UCSD-AML1 (cell line): ENCODE measurements around the gene CAPNS2.
"Not testable (repeated sequence)": the region's sequence is repeated elsewhere in the genome, so short reads cannot be mapped to it uniquely, and the experiment has no call there.

Source experiments
- DNase-seq: peaks from one replicate; lab custom pipeline; 2025; ENCODE audit not compliant: unreplicated experiment; lab: John Stamatoyannopoulos, UW

The CAPNS2 gene

GRCh38 chr16:55567382-55567781 is 898 bp downstream of the CAPNS2 start:
- no peak for DNase-seq

DNA sequence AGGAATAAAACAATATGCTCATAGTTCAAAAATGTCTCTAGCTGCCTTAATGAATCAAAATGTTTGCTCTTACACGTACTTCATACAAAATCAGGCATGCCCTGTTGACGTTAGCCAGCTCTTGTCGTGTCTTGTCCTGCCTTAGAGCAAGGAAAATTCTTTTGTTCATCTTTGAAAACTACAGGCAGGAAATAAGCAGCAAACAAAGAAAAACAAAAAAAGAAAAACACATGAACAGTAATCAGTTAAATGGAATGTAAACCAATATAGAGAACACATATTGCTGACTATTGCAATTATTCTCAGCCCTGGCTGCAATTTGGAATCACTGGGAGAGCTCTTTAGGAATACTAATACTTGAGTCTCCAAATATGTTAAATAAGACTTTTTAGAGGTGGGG is 1.7 kb downstream of the CAPNS2 start:
- DNase-seq, result no peak

GRCh38 chr16:55569025-55569424 is 2.5 kb downstream of the CAPNS2 start:
- no peak for DNase-seq

GRCh38 chr16:55570159-55570558 is 3.7 kb downstream of the CAPNS2 start:
- no peak for DNase-seq

- DNase-seq, result no peak
Observed at GRCh38 chr16:55571191-55571897, 4.9 kb downstream of the CAPNS2 start.

- no peak for DNase-seq
Observed at GRCh38 chr16:55572439-55572838, 6.0 kb downstream of the CAPNS2 start.

GRCh38 chr16:55574811-55575210 is 8.3 kb downstream of the CAPNS2 start:
- no peak for DNase-seq

- DNase-seq, result no peak
Observed at GRCh38 chr16:55575496-55575895, 9.0 kb downstream of the CAPNS2 start.

DNA sequence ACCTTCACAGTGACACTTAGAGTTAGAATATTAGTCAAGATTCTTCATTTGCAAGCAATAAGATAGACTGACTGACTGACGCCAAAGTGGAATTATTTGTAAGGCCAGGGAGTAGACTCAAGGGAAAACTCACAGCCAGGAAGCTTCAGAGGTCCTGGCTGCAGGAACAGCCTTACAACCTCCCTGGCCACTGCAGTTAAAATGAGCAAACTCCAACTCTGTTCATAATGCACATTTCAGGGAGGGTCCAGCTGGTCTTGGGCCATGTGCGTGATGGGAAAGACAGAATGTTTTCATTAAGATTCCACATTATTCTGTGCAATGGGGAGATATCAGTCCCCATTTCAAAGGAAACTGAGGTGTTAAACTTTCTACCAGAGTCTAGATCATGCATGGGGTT is 9.9 kb downstream of the CAPNS2 start:
- no peak for DNase-seq

- DNase-seq, result no peak
Observed at GRCh38 chr16:55577887-55578286, 11.4 kb downstream of the CAPNS2 start.

- DNase-seq, result no peak
Observed at GRCh38 chr16:55585631-55586030, 19.1 kb downstream of the CAPNS2 start.

- no peak for DNase-seq
Observed at GRCh38 chr16:55588799-55589198, 22.3 kb downstream of the CAPNS2 start.

DNA sequence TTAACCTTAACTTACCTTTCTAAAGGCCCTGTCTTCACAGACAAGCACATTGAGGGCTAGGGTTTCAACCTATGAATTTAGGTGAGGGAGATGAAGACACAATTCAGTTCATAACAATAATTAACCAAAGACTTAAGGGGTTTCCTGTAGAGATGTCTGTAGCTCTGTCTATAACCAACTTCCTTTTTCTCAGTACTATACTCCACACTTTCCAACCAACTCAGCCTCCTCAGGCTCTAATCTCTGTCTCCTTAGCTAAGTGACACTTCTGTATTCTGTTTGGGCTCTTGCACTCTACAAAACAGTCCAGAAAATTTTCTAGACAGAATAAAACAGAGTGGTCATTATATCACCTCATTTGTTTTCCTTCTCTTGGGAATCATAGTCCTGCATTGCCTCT is 25.8 kb downstream of the CAPNS2 start:
- no peak for DNase-seq

- no peak for DNase-seq
Observed at GRCh38 chr16:55597928-55598327, 31.4 kb downstream of the CAPNS2 start.

- DNase-seq, result no peak
Observed at GRCh38 chr16:55605754-55606336, 39.4 kb downstream of the CAPNS2 start.

- DNase-seq, result no peak
Observed at GRCh38 chr16:55613613-55614335, 47.3 kb downstream of the CAPNS2 start.

- no peak for DNase-seq
Observed at GRCh38 chr16:55615071-55615470, 48.6 kb downstream of the CAPNS2 start.

DNA sequence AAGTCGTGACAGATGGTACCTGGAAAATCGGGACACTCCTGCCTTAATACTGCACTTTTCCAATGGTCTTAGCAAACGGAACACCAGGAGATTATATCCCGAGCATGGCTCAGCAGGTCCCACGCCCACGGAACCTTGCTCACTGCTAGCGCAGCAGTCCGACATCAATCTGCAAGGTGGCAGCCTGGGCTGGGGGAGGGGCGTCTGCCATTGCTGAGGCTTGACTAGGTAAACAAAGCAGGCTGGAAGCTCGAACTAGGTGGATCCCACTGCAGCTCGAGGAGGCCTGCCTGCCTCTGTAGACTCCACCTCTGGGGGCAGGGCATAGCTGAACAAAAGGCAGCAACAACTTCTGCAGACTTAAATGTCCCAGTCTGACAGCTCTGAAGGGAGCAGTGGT is 49.2 kb downstream of the CAPNS2 start:
- DNase-seq, result not testable (repeated sequence)
